GM21717 (cell line): ENCODE measurements around the gene UPK1B.
"Not testable (repeated sequence)": the region's sequence is repeated elsewhere in the genome, so short reads cannot be mapped to it uniquely, and the experiment has no call there.

ENCODE experiments used
- ATAC-seq: cut with Tn5 transposase; IDR thresholded peaks from one replicate; pipeline ENCODE4 v1.9.1; 2021; ENCODE audit warnings: mild to moderate bottlenecking, moderate library complexity; ENCODE audit not compliant: unreplicated experiment

The UPK1B gene

GRCh38 chr3:119221779-119222320, 48.5 kb downstream of the UPK1B start:
- ATAC-seq: no peak

- no peak for ATAC-seq
Measured at GRCh38 chr3:119222391-119222790, 49.0 kb downstream of the UPK1B start.

GRCh38 chr3:119223511-119223910, 50.1 kb downstream of the UPK1B start:
- no peak for ATAC-seq

GRCh38 chr3:119225121-119225520, 51.7 kb downstream of the UPK1B start:
- no peak for ATAC-seq

- ATAC-seq: no peak
Measured at GRCh38 chr3:119227070-119227850, 53.9 kb downstream of the UPK1B start.

- ATAC-seq: no peak
Measured at GRCh38 chr3:119228373-119229145, 55.2 kb downstream of the UPK1B start.

- ATAC-seq: no peak
Measured at GRCh38 chr3:119229190-119229589, 55.8 kb downstream of the UPK1B start.

GRCh38 chr3:119230071-119230470, 56.7 kb downstream of the UPK1B start:
- no peak for ATAC-seq

GRCh38 chr3:119230745-119231144, 57.3 kb downstream of the UPK1B start:
- ATAC-seq: no peak

- no peak for ATAC-seq
Measured at GRCh38 chr3:119234610-119235009, 61.2 kb downstream of the UPK1B start.

GRCh38 chr3:119235151-119235550, 61.8 kb downstream of the UPK1B start:
- ATAC-seq: no peak

- no peak for ATAC-seq
Measured at GRCh38 chr3:119236756-119237155, 63.4 kb downstream of the UPK1B start.

GRCh38 chr3:119237299-119237698, 63.9 kb downstream of the UPK1B start:
- no peak for ATAC-seq

GRCh38 chr3:119238363-119238762, 65.0 kb downstream of the UPK1B start:
- ATAC-seq: no peak

- ATAC-seq: no peak
Measured at GRCh38 chr3:119239206-119239820, 65.9 kb downstream of the UPK1B start.

GRCh38 chr3:119240101-119240590, 66.7 kb downstream of the UPK1B start:
- ATAC-seq: peak; percentile 28

GRCh38 chr3:119240591-119241434, 67.4 kb downstream of the UPK1B start, which contains the start of gene B4GALT4:
Gene B4GALT4 (minus strand): TSS chr3:119240878. CDS start chr3:119230099, 10,779 bp downstream.
- ATAC-seq: peak; percentile 91

- not testable (repeated sequence) for ATAC-seq
Measured at GRCh38 chr3:119242387-119243057, 69.1 kb downstream of the UPK1B start.

- not testable (repeated sequence) for ATAC-seq
Measured at GRCh38 chr3:119243058-119243529, 69.7 kb downstream of the UPK1B start.
